Colonic mucosa (tissue), 4 donors: ENCODE results near the gene PTPRM. TPM values are rescaled to one million over a fixed set of nuclear protein-coding genes. Genes with fewer than 3 reads are reported as not detected.

Source experiments
- DNase-seq: peaks from one replicate; pipeline ENCODE4 v3.0.0-alpha.2; 2020
- H3K27ac ChIP-seq: fragments of 200-600 bp; one replicate; pipeline ENCODE4 v1.8.0; 2021
- H3K27me3 ChIP-seq: fragments of 200-600 bp; one replicate; pipeline ENCODE4 v1.8.0; 2021
- H3K36me3 ChIP-seq: fragments of 200-600 bp; one replicate; pipeline ENCODE4 v1.8.0; 2021
- H3K4me1 ChIP-seq: fragments of 200-600 bp; one replicate; pipeline ENCODE4 v1.8.0; 2021; ENCODE audit warnings: mild to moderate bottlenecking
- H3K4me3 ChIP-seq: fragments of 200-600 bp; one replicate; pipeline ENCODE4 v1.8.0; 2021
- H3K9ac ChIP-seq, 2 donors: one replicate each; pipeline ENCODE4 v1.7.0; 2013; ENCODE audit warnings: control low read depth in 2 of 2, low read depth in 2 of 2, low read length in 2 of 2
- H3K9me3 ChIP-seq: fragments of 200-600 bp; one replicate; pipeline ENCODE4 v1.8.0; 2021
- CTCF ChIP-seq: fragments of 200-600 bp; IDR thresholded peaks from one replicate; pipeline ENCODE4 v1.8.0; 2022; ENCODE audit warnings: antibody characterized with exemption, mild to moderate bottlenecking
- intact Hi-C: fragments of 100-400 bp; cut with DNase I; formaldehyde crosslinking; loops from one replicate; pipeline ENCODE4 v1.14.1; 2022
- total RNA-seq, 2 donors: library from RNA; stranded (reverse); fragmentation: NEBNext Ultra II Directional in 1 of 2; extraction: Animal tissue kit (Norgen Biotek cat#: 25700) in 1 of 2; gene quantifications; one replicate each; pipeline ENCODE4 v1.2.1, GENCODE V29; 2021
- donor health status: healthy.
- donor health status: DM: no; HTN: no; CAD: no.
- donor health status: DM: no; HTN: no; CAD: no.

PTPRM gene
- total RNA-seq, 2 donors from 2014 or later: 8.1 to 13.9 TPM

DNA sequence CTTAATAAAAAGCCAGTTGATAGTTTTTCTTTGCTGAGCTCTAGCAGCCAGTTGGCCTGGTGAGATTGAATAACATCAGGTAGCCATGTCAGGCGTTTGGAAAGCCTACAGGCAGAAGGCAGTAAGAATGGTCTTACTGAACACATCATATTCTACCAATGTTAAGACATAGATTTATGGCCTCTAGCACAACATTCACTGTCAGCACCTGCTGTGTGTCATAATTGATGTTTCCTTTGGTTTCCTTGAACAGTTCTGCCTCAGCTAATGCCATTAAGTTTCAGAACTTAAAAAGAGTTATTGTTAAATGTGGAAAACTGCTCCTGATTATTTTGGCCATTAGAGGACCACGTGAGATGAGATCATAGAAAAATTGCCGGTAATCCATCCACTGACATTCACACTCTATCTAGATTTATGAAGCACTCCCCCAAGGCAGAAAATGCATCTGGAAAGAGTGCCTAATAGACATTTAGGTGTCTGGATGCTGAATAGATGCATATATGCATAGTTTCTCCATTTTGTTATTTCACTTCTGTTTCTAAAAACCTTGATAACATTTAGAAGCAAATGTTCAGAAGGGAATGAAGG lies 434.7 kb downstream of the PTPRM start:
- no peaks in the 10 kb centered on the region for H3K36me3 ChIP-seq
- no peak overlapping the region for H3K4me3 ChIP-seq
- no peaks in the 10 kb centered on the region for H3K9me3 ChIP-seq
- no peak for TF ChIP-seq CTCF
- no peak for DNase-seq
- no peak overlapping the region for H3K9ac ChIP-seq
- no peak overlapping the region for H3K27ac ChIP-seq
- intact Hi-C loops: no loop called here
- no peaks in the 10 kb centered on the region for H3K4me1 ChIP-seq
- H3K27me3 ChIP-seq: no peaks in the 10 kb centered on the region

DNA sequence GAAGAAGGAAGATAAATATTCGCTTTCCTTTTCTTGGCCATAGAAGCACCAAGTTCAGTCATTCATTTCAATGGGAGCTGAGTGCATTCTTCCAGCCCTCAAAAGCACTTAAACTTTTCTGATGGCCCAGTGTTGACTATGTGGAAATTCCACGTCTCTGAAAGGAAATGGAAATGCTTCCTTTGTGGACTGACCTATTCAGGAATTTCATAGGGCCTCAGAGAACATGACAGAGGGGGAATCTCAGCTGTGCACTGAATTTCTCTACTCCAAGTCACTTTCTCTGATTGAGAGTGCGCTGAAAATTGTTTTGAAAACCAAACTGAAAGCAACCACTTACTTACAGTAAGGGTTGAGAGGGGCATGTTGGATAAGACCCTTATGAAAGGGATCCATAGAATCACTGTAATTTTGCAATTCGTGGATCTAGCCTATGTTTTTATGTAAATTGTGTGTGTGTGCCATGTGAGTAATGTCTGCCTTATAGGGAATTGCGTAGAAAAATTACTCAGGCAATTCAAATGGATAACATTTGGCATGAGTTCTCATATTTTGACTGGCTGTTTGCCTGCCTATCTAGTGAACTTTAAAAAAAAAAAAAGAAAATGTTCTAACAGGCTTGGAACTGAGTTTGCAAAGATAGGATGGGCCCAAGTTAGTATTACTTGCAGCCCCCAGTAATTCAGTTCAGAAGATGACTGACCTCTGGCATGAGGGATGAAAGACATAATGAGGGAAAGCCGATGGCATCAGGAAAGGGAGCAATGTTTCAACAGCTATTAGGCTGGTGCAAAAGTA lies 437.0 kb downstream of the PTPRM start:
- DNase-seq: no peak

DNA sequence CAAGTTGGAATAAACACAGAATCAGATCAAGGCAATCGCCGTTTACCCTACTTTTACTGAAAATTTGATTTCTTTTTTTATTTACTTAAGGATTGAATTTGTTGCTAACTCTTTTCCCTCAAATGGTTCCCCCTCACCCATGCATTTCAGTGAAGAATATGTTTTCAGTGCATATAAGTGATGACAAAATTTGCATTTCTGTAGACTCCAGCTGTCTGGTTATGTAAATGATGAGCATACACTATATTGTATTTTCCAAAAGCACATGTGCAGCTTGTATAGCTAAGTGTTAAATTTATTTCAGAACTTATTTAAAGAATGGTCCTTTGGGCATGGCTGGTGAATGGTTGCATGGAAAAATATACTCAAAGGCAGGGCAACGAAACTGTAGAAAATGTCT lies 437.7 kb downstream of the PTPRM start:
- no peaks in the 10 kb centered on the region for H3K4me1 ChIP-seq
- TF ChIP-seq CTCF: no peak
- no peak overlapping the region for H3K4me3 ChIP-seq
- no peak overlapping the region for H3K9ac ChIP-seq
- no peaks in the 10 kb centered on the region for H3K36me3 ChIP-seq
- no peak for DNase-seq
- no peak overlapping the region for H3K27ac ChIP-seq
- H3K27me3 ChIP-seq: no peaks in the 10 kb centered on the region
- H3K9me3 ChIP-seq: no peaks in the 10 kb centered on the region
- intact Hi-C loops: no loop called here

More for the DNA sequence above, 437.0 kb downstream of the PTPRM start:
- H3K4me3 ChIP-seq: no peak overlapping the region
- H3K27me3 ChIP-seq: no peaks in the 10 kb centered on the region
- intact Hi-C loops: no loop called here
- no peak for TF ChIP-seq CTCF
- H3K4me1 ChIP-seq: no peaks in the 10 kb centered on the region
- no peak overlapping the region for H3K9ac ChIP-seq
- no peak overlapping the region for H3K27ac ChIP-seq
- no peaks in the 10 kb centered on the region for H3K36me3 ChIP-seq
- no peaks in the 10 kb centered on the region for H3K9me3 ChIP-seq

DNA sequence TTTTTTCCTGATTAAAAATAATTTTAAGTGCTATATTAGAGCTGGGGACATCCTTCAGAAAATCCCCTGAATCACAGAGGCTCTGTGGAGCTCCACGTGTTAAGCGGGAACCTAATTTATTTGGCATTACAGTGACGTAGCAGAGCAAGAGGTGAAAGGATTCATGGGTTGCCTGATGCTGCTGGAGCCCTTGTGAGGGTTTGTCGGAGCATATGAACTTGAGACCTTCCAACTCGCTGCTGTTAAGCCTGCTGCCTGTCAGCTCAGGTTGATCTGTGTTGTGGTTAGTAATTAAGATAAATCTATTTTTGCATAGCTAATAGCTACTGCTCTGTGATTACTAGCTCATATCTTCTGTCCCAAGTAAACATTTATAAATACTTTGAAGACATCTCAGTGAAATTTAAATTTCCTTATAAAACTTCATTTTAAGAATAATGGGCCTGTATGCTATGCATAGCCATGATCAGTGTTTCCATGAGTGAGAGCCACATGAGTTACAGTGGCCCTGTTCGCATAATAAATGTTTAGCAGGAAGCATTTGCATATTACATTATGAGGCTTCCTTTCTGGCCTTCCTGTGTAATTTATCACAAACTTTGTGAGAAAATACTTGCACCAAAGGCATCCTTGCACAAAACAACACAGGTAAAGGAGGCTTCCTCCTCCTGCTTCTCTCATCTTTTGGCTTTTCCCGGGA lies 438.9 kb downstream of the PTPRM start:
- Histone ChIP-seq H3K9ac (no peak overlapping the region), H3K27ac (no peak overlapping the region), H3K27me3 (no peaks in the 10 kb centered on the region), H3K4me3 (no peak overlapping the region), H3K4me1 (no peaks in the 10 kb centered on the region), H3K9me3 (no peaks in the 10 kb centered on the region), H3K36me3 (no peaks in the 10 kb centered on the region)
- TF ChIP-seq CTCF: no peak
- intact Hi-C loops: no loop called here
- DNase-seq: no peak

DNA sequence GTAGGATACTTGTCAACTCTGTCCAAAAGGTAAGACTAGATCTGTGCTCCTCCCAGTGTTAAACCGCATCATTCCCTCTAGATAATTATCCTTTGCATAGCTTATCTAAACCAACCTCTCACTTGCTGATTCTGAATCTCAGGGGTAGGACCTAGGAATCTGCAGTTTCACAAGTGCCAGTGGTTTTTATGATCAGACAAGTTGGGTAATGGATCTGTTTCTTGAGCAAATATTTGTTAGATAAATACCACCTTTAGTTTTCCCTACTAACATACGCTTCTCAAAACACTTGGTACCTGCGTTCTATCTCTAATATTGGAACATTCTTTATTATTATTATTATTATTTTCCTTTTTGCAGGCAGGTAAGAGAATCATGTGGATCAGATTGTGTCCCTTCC lies 439.9 kb downstream of the PTPRM start:
- no peak for TF ChIP-seq CTCF
- H3K4me3 ChIP-seq: no peak overlapping the region
- H3K4me1 ChIP-seq: no peaks in the 10 kb centered on the region
- no peak overlapping the region for H3K27ac ChIP-seq
- no peak for DNase-seq
- intact Hi-C loops: no loop called here
- H3K9me3 ChIP-seq: no peaks in the 10 kb centered on the region
- H3K27me3 ChIP-seq: no peaks in the 10 kb centered on the region
- H3K9ac ChIP-seq: no peak overlapping the region
- no peaks in the 10 kb centered on the region for H3K36me3 ChIP-seq
